PC-9 (cell line): ENCODE results near the gene NECTIN1. TPM values are rescaled to one million over a fixed set of nuclear protein-coding genes. Genes with fewer than 3 reads are reported as not detected.
A peak's percentile ranks its signal among the peaks of the same experiment; 100 is the strongest.

Experiments used
- BruUV-seq: library from RNA; stranded (reverse); fragments of 400-500 nt; replicated peaks from 2 replicates; lab custom pipeline; 2021; lab: Mats Ljungman, UMichigan
- CTCF ChIA-PET: fragments of 300-600 bp; sonication (Branson Sonifier 250); formaldehyde crosslinking; loops from one replicate; lab custom pipeline; 2022; ENCODE audit warnings: antibody characterized with exemption; lab: Charles Lee
- POLR2A ChIA-PET: fragments of 300-600 bp; sonication (Branson Sonifier 250); formaldehyde crosslinking; loops from one replicate; lab custom pipeline; 2022; ENCODE audit warnings: antibody characterized with exemption; ENCODE audit not compliant: unreplicated experiment; lab: Charles Lee
- DNase-seq, 2 experiments: peaks; one replicate each; pipeline versions ENCODE4 v3.0.0 to v3.0.0-alpha.2; 2015 to 2022; ENCODE audit warnings: mixed read lengths in 1 of 2
- H2AFZ ChIP-seq: fragments of 200-600 bp; sonication (generic); 2 replicates; pipeline ENCODE4 v1.8.1; 2017; ENCODE audit warnings: antibody characterized with exemption
- H3F3A ChIP-seq: fragments of 200-600 bp; sonication (generic); 2 replicates; pipeline ENCODE4 v1.8.1; 2017; ENCODE audit warnings: antibody characterized with exemption, mild to moderate bottlenecking, low read depth; ENCODE audit not compliant: insufficient read depth
- H3K27ac ChIP-seq: fragments of 200-600 bp; sonication (generic); 2 replicates; pipeline ENCODE4 v1.6.1; 2016; ENCODE audit warnings: mixed run types
- H3K27me3 ChIP-seq: fragments of 200-600 bp; sonication (generic); 2 replicates; pipeline ENCODE4 v1.6.1; 2016; ENCODE audit warnings: low read depth, mixed run types; ENCODE audit not compliant: insufficient read depth
- H3K36me3 ChIP-seq: fragments of 200-600 bp; sonication (generic); 2 replicates; pipeline ENCODE4 v1.6.1; 2016; ENCODE audit warnings: low read depth, mixed run types
- H3K4me1 ChIP-seq: fragments of 200-600 bp; sonication (generic); replicated peaks from 2 replicates; pipeline ENCODE4 v1.6.1; 2016; ENCODE audit warnings: mixed run types; ENCODE audit not compliant: insufficient read depth
- H3K4me2 ChIP-seq: fragments of 200-600 bp; sonication (generic); 2 replicates; pipeline ENCODE4 v1.6.1; 2017; ENCODE audit warnings: mixed run types
- H3K4me3 ChIP-seq: fragments of 200-600 bp; sonication (generic); 2 replicates; pipeline ENCODE4 v1.6.1; 2016; ENCODE audit warnings: mixed run types
- H3K79me2 ChIP-seq: fragments of 200-600 bp; sonication (generic); 2 replicates; pipeline ENCODE4 v1.6.1; 2017; ENCODE audit warnings: low read depth, mixed run types
- H3K9me2 ChIP-seq: fragments of 200-600 bp; sonication (generic); 2 replicates; pipeline ENCODE4 v1.8.1; 2017; ENCODE audit warnings: mild to moderate bottlenecking; ENCODE audit not compliant: insufficient read depth
- H3K9me3 ChIP-seq: fragments of 200-600 bp; sonication (generic); 2 replicates; pipeline ENCODE4 v1.8.1; 2016; ENCODE audit warnings: low read depth; ENCODE audit not compliant: insufficient read depth
- H4K20me1 ChIP-seq: fragments of 200-600 bp; sonication (generic); 2 replicates; pipeline ENCODE4 v1.8.1; 2017; ENCODE audit not compliant: insufficient read depth
- EZH2 ChIP-seq: fragments of 200-600 bp; sonication (generic); IDR thresholded peaks from 2 replicates; pipeline ENCODE4 v1.8.0; 2017; ENCODE audit warnings: antibody characterized with exemption, low read depth
- intact Hi-C: fragments of 100-400 bp; cut with micrococcal nuclease; formaldehyde crosslinking; loops from one replicate; pipeline ENCODE4 v1.10.0; 2022; ENCODE audit not compliant: unreplicated experiment
- total RNA-seq: library from RNA; stranded (reverse); gene quantifications from 2 replicates; pipeline ENCODE4 v1.2.3, GENCODE V29; 2021
- TF ChIP-seq, protein P1 (sequence below): fragments of 200-600 bp; sonication (generic); conservative IDR thresholded peaks from 2 replicates; pipeline ENCODE4 v1.6.1; 2017; ENCODE audit warnings: mixed run types, antibody characterized with exemption, mild to moderate bottlenecking, moderate library complexity

Gene NECTIN1
- total RNA-seq, 1 experiment from 2014 or later: 17.6 TPM

DNA sequence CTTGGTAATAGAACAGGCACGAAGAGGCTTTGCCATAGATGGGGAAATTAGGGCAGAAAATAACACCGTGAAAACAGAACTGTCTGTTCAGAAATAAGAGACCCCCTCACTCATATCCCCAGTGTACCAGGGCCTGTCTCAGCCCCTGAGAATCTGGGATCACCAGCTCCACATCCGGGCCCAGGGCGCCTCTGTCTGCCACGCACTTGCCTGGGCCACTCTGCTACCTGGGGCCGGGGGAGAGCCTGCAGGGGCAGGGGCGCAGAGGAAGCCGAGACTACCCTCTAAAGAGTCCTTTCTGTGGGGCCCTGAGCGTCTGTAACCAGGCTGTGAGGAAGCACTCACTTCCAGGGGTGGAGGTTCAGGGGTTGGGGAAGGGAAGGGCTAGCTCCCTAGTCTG lies 19.8 kb downstream of the NECTIN1 start:
- intact Hi-C loops: no loop called here
- Histone ChIP-seq H3K4me3 (no peak overlapping the region), H3K79me2 (peaks cover 7% of the 10 kb centered on the region), H3K4me2 (no peak overlapping the region), H3F3A (no peaks in the 10 kb centered on the region), H3K36me3 (no peaks in the 10 kb centered on the region), H3K9me2 (no peaks in the 10 kb centered on the region), H3K9me3 (no peaks in the 10 kb centered on the region), H4K20me1 (0 out of 2 replicates have a peak, but pooled peaks cover 4% of the 10 kb centered on the region), H3K4me1 (peaks cover 9% of the 10 kb centered on the region; the same call in 1 of the 2 replicates), H3K27me3 (no peaks in the 10 kb centered on the region), H3K27ac (no peak overlapping the region), H2AFZ (no peak overlapping the region)
- ChIA-PET POLR2A (no interaction called here), CTCF (no interaction called here)
- no peak for TF ChIP-seq EZH2
- TF ChIP-seq, protein P1, sequence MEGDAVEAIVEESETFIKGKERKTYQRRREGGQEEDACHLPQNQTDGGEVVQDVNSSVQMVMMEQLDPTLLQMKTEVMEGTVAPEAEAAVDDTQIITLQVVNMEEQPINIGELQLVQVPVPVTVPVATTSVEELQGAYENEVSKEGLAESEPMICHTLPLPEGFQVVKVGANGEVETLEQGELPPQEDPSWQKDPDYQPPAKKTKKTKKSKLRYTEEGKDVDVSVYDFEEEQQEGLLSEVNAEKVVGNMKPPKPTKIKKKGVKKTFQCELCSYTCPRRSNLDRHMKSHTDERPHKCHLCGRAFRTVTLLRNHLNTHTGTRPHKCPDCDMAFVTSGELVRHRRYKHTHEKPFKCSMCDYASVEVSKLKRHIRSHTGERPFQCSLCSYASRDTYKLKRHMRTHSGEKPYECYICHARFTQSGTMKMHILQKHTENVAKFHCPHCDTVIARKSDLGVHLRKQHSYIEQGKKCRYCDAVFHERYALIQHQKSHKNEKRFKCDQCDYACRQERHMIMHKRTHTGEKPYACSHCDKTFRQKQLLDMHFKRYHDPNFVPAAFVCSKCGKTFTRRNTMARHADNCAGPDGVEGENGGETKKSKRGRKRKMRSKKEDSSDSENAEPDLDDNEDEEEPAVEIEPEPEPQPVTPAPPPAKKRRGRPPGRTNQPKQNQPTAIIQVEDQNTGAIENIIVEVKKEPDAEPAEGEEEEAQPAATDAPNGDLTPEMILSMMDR: no peak
- BruUV-seq: no TSS peak
- DNase-seq: no peak

DNA sequence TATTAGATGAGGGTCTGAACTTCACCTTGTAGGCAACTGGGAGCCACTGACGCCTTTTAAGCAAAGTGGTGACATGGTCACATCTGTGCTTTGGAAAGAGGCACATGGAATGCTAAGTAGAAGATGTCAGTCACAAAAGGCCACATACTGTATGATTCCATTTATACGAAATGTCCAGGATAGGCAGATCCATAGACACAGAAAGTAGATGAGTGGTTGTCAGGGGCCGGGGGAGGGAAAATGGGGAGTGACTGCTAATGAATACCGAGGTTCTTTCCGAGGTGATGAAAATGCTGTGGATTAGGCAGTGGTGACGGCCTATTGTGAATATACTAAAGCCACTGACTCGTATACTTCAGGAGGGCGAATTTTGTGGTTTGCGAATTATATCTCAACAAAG lies 20.6 kb downstream of the NECTIN1 start:
- POLR2A ChIA-PET: no interaction called here
- H3K4me3 ChIP-seq: no peak overlapping the region
- DNase-seq: no peak
- H3K9me2 ChIP-seq: no peaks in the 10 kb centered on the region
- no peak overlapping the region for H3K4me2 ChIP-seq
- H3K79me2 ChIP-seq: no peaks in the 10 kb centered on the region; the same call in 1 of the 2 replicates
- no peaks in the 10 kb centered on the region for H3K9me3 ChIP-seq
- CTCF ChIA-PET: no interaction called here
- no peaks in the 10 kb centered on the region for H3K27me3 ChIP-seq
- H3F3A ChIP-seq: no peaks in the 10 kb centered on the region
- H3K4me1 ChIP-seq: peaks cover 9% of the 10 kb centered on the region
- no peak overlapping the region for H3K27ac ChIP-seq
- H4K20me1 ChIP-seq: 0 out of 2 replicates have a peak, but pooled peaks cover 4% of the 10 kb centered on the region
- no TSS peak for BruUV-seq
- TF ChIP-seq, protein P1: no peak
- no peak for TF ChIP-seq EZH2
- no peak overlapping the region for H2AFZ ChIP-seq
- no peaks in the 10 kb centered on the region for H3K36me3 ChIP-seq
- intact Hi-C loops: no loop called here

DNA sequence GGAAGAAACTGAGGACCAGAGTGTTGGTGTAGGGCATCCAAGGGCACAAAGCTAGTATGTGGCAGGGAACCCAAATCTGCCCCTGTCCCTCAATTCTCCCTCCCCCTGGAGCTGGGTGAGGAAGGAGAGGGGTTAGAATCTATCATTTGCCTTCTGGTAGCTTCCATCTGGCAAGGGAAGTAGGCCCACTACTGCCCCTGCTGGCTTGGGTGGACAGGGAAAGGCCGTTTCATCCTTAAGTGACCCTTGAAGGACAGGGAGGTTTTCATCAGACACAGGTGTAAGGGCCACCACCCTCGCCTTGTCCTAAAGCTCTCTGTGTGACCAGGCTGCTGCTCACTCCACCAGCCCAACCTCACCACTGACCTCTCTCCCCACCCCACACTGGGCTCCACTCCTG lies 22.1 kb downstream of the NECTIN1 start:
- Histone ChIP-seq H3K27ac (no peak overlapping the region), H3K36me3 (no peaks in the 10 kb centered on the region), H3F3A (peaks cover 10% of the 10 kb centered on the region), H3K4me1 (peaks cover 18% of the 10 kb centered on the region), H3K79me2 (no peaks in the 10 kb centered on the region), H3K27me3 (no peaks in the 10 kb centered on the region), H3K4me3 (no peak overlapping the region), H3K9me3 (no peaks in the 10 kb centered on the region), H4K20me1 (no peaks in the 10 kb centered on the region), H3K9me2 (no peaks in the 10 kb centered on the region), H2AFZ (no peak overlapping the region), H3K4me2 (no peak overlapping the region)
- ChIA-PET POLR2A (no interaction called here), CTCF (no interaction called here)
- TF ChIP-seq, protein P1: peak; percentile 39; the same call in 1 of the 2 replicates
- TF ChIP-seq EZH2: no peak
- DNase-seq: no peak
- intact Hi-C loops: no loop called here
- BruUV-seq: no TSS peak
